GM12872 (cell line): Measurements from ENCODE around the gene LIMA1.

Experiments used
- TF ChIP-seq, protein P1 (sequence below): IDR thresholded peaks from 3 replicates; pipeline ENCODE4 v1.5.1; 2011; ENCODE audit warnings: low read depth, mild to moderate bottlenecking, low read length, moderate library complexity; ENCODE audit not compliant: insufficient read depth

Gene LIMA1

DNA sequence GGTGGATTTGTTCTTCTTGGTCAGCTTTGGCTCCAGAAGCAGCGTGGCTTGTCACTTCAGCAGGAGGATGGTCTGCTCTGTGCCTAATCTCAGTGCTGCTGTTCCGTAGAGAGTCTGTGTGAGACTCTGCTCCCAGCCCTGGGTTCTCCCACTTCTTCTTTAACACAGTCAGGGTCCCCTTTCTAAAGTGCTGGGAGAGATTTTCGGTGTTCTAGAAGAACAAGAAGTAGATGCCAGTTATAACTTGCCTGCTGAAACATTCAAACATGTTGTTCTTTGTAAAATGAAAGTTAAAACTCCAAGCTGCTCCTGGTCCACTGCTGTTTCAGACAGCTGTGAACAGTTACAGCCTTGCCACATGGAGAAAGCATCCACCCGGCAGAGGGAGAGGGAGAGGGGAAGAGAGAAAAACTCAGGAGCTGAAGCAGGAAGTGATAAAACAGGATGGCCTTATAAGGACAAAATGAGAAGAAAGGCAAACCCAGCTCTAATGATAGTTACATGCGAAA lies 61.0 kb downstream of the LIMA1 start:
- TF ChIP-seq, protein P1, sequence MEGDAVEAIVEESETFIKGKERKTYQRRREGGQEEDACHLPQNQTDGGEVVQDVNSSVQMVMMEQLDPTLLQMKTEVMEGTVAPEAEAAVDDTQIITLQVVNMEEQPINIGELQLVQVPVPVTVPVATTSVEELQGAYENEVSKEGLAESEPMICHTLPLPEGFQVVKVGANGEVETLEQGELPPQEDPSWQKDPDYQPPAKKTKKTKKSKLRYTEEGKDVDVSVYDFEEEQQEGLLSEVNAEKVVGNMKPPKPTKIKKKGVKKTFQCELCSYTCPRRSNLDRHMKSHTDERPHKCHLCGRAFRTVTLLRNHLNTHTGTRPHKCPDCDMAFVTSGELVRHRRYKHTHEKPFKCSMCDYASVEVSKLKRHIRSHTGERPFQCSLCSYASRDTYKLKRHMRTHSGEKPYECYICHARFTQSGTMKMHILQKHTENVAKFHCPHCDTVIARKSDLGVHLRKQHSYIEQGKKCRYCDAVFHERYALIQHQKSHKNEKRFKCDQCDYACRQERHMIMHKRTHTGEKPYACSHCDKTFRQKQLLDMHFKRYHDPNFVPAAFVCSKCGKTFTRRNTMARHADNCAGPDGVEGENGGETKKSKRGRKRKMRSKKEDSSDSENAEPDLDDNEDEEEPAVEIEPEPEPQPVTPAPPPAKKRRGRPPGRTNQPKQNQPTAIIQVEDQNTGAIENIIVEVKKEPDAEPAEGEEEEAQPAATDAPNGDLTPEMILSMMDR, result no peak

DNA sequence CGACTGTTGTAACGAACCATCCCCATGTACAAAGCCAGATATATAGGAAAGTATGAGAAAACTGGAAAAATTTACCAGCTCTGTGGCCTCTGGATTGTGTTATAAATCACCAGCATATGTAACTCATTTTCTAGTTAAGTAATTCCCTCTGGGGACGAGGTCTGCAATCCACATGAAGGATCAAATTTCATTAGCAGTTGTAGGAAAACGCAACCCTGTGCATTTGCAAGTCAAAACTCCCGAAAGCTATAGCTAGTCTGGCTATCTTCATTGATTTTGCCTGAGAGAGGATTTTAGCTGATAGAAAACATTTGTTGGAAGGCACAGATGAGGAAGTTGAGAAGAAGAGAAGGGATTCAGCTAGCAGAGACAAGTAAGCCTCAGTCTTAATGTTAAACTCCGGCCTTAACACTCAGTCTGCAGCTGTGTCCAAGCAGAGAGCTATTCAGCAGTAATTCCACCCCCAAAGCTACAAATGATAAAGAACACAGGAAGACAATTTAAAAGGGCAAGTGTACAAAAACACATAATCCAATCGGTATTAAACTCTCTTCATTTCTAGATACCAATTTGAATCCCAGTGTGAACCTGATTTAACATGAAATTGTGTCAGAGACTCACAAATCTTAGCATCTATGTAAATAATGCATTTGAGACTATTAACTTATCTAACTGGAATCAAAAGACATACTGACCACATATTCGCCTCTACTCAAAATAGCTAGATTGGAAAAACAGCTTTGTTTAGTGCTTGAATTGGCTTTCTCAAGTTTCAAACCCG lies 61.9 kb downstream of the LIMA1 start:
- TF ChIP-seq, protein P1, result no peak

GRCh38 chr12:50220363-50220995 lies 62.8 kb downstream of the LIMA1 start:
- TF ChIP-seq, protein P1, result no peak

DNA sequence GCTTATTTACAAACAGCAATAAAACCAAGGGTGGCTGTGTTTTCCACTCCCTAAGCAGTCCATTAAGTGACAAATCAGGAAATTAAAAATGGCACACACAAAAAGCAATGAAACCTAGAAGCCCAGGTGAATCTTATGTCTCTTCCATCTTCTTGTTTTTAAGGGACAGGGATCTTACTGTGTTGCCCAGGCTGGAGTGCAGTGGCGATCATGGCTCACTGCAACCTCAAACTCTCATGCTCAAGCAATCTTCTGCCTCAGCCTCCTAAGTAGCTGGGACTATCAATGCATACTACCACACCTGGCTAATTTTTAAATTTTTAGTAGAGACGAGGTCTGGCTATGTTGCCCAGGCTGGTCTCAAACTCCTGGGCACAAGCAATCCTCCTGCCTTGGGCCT lies 63.8 kb downstream of the LIMA1 start:
- TF ChIP-seq, protein P1, result no peak

- TF ChIP-seq, protein P1, result no peak
These were observed 64.9 kb downstream of the LIMA1 start for GRCh38 chr12:50218386-50218785.

DNA sequence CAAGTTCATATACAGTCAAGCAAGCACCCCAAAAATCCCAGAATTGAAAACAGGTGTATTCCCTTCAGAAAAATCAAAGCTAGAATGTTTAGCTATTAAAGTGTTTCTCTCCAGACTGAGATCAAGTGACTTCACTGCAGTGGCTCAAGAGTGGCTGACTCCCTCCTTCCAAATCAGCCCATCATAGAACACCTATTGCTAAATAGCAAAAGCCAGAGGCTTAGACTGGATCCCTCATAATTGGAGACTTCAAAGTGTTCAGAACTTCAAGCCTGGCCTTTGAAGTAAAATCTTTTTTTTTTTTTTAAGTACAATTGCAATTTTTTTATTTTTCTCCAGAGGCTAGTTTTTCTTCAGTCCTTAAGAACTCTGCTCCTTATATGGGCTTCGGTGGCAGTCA lies 66.1 kb downstream of the LIMA1 start:
- TF ChIP-seq, protein P1, result no peak

DNA sequence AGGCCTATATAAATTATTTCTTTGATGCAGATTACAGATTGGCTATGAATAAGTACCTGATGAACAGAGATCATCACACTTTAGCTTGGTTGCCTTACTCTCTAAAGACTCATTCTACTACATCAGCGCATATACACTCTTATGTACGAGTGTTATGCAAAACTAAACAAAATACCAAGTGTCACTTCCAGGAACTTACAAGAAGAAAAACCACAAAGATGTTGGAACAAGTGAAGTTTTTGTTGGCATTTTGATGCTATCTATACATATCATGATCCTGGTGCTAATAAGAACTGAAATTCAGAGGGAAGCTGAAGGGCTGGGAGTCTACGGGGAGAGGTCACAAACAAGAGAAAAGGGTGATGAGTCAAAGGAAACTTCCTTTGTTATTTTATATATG lies 68.3 kb downstream of the LIMA1 start:
- TF ChIP-seq, protein P1, result no peak
